ENCODE data around the gene ASB2.

- TF ChIP-seq CTCF (IDR thresholded peaks at IDR 0.05) (no peak), POLR2A (IDR thresholded peaks at IDR 0.05) (no peak), EP300 (IDR thresholded peaks at IDR 0.05) (no peak)
Observed at GRCh38 chr14:93947282-93947681, 29.1 kb downstream of the ASB2 start.
